Suprapubic skin (tissue), 3 donors: ENCODE measurements around the gene NBEA.

Source experiments
- POLR2A ChIP-seq, 2 donors: fragments of 450-650 bp; IDR thresholded peaks; one replicate each; pipeline ENCODE4 v1.6.1; 2017; ENCODE audit warnings: antibody characterized with exemption in 2 of 2, mild to moderate bottlenecking in 2 of 2, moderate library complexity in 2 of 2
- TF ChIP-seq, protein P1 (sequence below), 2 donors: fragments of 200-600 bp in 1 of 2; fragments of 450-650 bp in 1 of 2; sonication (generic) in 1 of 2; IDR thresholded peaks; one replicate each; pipeline ENCODE4 v1.5.1; 2016 to 2019; ENCODE audit warnings: antibody characterized with exemption in 2 of 2, mild to moderate bottlenecking in 1 of 2, moderate library complexity in 1 of 2

DNA sequence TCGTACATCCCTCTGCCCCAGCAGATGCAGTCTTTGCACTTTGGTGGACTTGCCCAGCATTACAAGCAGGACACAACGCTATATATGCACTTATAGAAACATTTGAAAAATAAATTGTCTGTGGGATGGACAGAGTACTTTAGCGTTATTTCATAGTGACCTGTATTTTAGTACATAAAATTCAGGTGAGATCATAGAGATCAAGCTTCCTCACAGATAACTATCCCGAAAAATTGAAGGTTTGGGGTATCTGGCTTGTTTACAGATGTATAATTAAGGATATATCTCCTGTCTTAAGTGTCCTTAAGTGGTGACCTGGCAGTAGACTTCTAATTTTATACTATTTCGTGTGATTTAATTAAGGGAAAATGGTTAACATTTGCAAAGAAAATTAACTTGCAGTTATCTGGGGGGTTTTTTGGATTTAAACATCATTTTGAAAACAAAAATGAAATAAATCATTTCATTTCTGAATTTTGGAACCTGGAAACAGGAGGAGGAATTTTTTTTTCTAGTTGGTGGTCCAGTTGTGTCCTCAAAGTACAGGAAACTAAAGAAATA, 535.4 kb downstream of the NBEA start:
- TF ChIP-seq POLR2A (IDR thresholded peaks at IDR 0.05) = no peak
- TF ChIP-seq, protein P1, sequence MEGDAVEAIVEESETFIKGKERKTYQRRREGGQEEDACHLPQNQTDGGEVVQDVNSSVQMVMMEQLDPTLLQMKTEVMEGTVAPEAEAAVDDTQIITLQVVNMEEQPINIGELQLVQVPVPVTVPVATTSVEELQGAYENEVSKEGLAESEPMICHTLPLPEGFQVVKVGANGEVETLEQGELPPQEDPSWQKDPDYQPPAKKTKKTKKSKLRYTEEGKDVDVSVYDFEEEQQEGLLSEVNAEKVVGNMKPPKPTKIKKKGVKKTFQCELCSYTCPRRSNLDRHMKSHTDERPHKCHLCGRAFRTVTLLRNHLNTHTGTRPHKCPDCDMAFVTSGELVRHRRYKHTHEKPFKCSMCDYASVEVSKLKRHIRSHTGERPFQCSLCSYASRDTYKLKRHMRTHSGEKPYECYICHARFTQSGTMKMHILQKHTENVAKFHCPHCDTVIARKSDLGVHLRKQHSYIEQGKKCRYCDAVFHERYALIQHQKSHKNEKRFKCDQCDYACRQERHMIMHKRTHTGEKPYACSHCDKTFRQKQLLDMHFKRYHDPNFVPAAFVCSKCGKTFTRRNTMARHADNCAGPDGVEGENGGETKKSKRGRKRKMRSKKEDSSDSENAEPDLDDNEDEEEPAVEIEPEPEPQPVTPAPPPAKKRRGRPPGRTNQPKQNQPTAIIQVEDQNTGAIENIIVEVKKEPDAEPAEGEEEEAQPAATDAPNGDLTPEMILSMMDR (IDR thresholded peaks at IDR 0.05) = no peak
